GM23338 (cell line): ENCODE data around the gene DPH5. TPM values are rescaled to one million over a fixed set of nuclear protein-coding genes. Genes with fewer than 3 reads are reported as not detected.

Source experiments
- ATAC-seq: fragments of 200-7000 bp; cut with Tn5 transposase; 3 replicates; pipeline ENCODE4 v1.9.1; 2020
- DNase-seq: peaks from one replicate; pipeline ENCODE4 v3.0.0-alpha.2; 2015; ENCODE audit warnings: low spot score
- H2AFZ ChIP-seq: fragments of 200-600 bp; sonication (generic); 2 replicates; pipeline ENCODE4 v1.8.0; 2016; ENCODE audit warnings: antibody characterized with exemption, mild to moderate bottlenecking, moderate library complexity
- H3F3A ChIP-seq: fragments of 200-600 bp; sonication (generic); replicated peaks from 2 replicates; pipeline ENCODE4 v1.8.0; 2017; ENCODE audit warnings: antibody characterized with exemption, mixed run types, low read depth
- H3K27ac ChIP-seq: fragments of 200-600 bp; sonication (generic); 2 replicates; pipeline ENCODE4 v1.6.1; 2016; ENCODE audit warnings: low read depth
- H3K27me3 ChIP-seq: fragments of 200-600 bp; sonication (generic); 2 replicates; pipeline ENCODE4 v1.8.0; 2016; ENCODE audit warnings: mild to moderate bottlenecking, mixed run types, moderate library complexity; ENCODE audit not compliant: insufficient read depth
- H3K36me3 ChIP-seq: fragments of 200-600 bp; sonication (generic); 2 replicates; pipeline ENCODE4 v1.8.0; 2016; ENCODE audit warnings: mild to moderate bottlenecking; ENCODE audit not compliant: insufficient read depth
- H3K4me1 ChIP-seq: fragments of 200-600 bp; sonication (generic); 2 replicates; pipeline ENCODE4 v1.8.0; 2016; ENCODE audit warnings: mild to moderate bottlenecking, moderate library complexity; ENCODE audit not compliant: insufficient read depth
- H3K4me2 ChIP-seq: fragments of 200-600 bp; sonication (generic); 2 replicates; pipeline ENCODE4 v1.7.1; 2017; ENCODE audit warnings: mixed run types
- H3K4me3 ChIP-seq: fragments of 200-600 bp; sonication (generic); 2 replicates; pipeline ENCODE4 v1.6.1; 2016; ENCODE audit warnings: mixed run types
- H3K79me2 ChIP-seq: fragments of 200-600 bp; sonication (generic); replicated peaks from 2 replicates; pipeline ENCODE4 v1.8.0; 2017; ENCODE audit warnings: mild to moderate bottlenecking; ENCODE audit not compliant: insufficient read depth
- H3K9me2 ChIP-seq: fragments of 200-600 bp; sonication (generic); 2 replicates; pipeline ENCODE4 v1.8.0; 2017; ENCODE audit not compliant: insufficient read depth
- H4K20me1 ChIP-seq: fragments of 200-600 bp; sonication (generic); replicated peaks from 2 replicates; pipeline ENCODE4 v1.8.0; 2017; ENCODE audit warnings: mild to moderate bottlenecking; ENCODE audit not compliant: insufficient read depth
- H3K27ac Mint-ChIP-seq: 2 replicates; pipeline ENCODE4 v1.8.0; 2020; ENCODE audit warnings: inconsistent platforms, mild to moderate bottlenecking, moderate library complexity, mixed read lengths
- H3K27me3 Mint-ChIP-seq: 3 replicates; pipeline ENCODE4 v1.8.0; 2022; ENCODE audit warnings: low read depth, mild to moderate bottlenecking, moderate library complexity, mixed read lengths, inconsistent platforms; ENCODE audit not compliant: insufficient read depth, poor library complexity
- H3K36me3 Mint-ChIP-seq: 3 replicates; pipeline ENCODE4 v1.8.0; 2021; ENCODE audit warnings: low read depth, mild to moderate bottlenecking, inconsistent platforms, moderate library complexity, mixed read lengths
- H3K4me1 Mint-ChIP-seq: 3 replicates; pipeline ENCODE4 v1.8.0; 2020; ENCODE audit warnings: mild to moderate bottlenecking, inconsistent platforms, mixed read lengths
- H3K4me3 Mint-ChIP-seq: 3 replicates; pipeline ENCODE4 v1.8.0; 2021; ENCODE audit warnings: moderate library complexity, mild to moderate bottlenecking, inconsistent platforms, mixed read lengths
- H3K9me3 Mint-ChIP-seq: 3 replicates; pipeline ENCODE4 v1.8.0; 2020; ENCODE audit warnings: moderate library complexity, mild to moderate bottlenecking, inconsistent platforms, mixed read lengths
- CREB1 ChIP-seq: fragments of 250-450 bp; sonication (Bioruptor Pico); IDR thresholded peaks from 2 replicates; pipeline ENCODE4 v1.5.0; 2020; ENCODE audit warnings: low read depth, mild to moderate bottlenecking, moderate library complexity
- EZH2phosphoT487 ChIP-seq: fragments of 200-600 bp; sonication (generic); IDR thresholded peaks from one replicate; pipeline ENCODE4 v1.8.1; 2018; ENCODE audit warnings: antibody characterized with exemption; ENCODE audit not compliant: unreplicated experiment
- JUNB ChIP-seq: IDR thresholded peaks from one replicate; pipeline ENCODE4 v1.6.1; 2016; ENCODE audit warnings: antibody characterized with exemption; ENCODE audit not compliant: unreplicated experiment
- NANOG ChIP-seq: IDR thresholded peaks from 2 replicates; pipeline ENCODE4 v1.6.1; 2016; ENCODE audit warnings: antibody characterized with exemption, borderline replicate concordance
- ZNF114 ChIP-seq: fragments of 250-450 bp; sonication (Bioruptor Pico); IDR thresholded peaks from 2 replicates; pipeline ENCODE4 v1.5.0; 2020; ENCODE audit warnings: mild to moderate bottlenecking, moderate library complexity
- polyA plus RNA-seq: library from polyadenylated mRNA; unstranded; fragments of >200 nt; fragmentation: Nextera tagmentation; extraction: Ambion mirVana; gene quantifications from 2 replicates; pipeline ENCODE4 v1.2.1, GENCODE V29; 2016
- total RNA-seq: library from RNA; depleted of rRNA; stranded (reverse); fragments of >200 nt; shearing (Covaris generic); gene quantifications from 2 replicates; pipeline ENCODE4 v1.2.3, GENCODE V29; 2014
- TF ChIP-seq, protein P1 (sequence below): IDR thresholded peaks from 2 replicates; pipeline ENCODE4 v1.6.1; 2016; ENCODE audit warnings: antibody characterized with exemption
- TF ChIP-seq, protein P2 (sequence below): IDR thresholded peaks from one replicate; pipeline ENCODE4 v1.6.1; 2018; ENCODE audit warnings: antibody characterized with exemption; ENCODE audit not compliant: unreplicated experiment
- TF ChIP-seq, protein P3 (sequence below), 2 experiments: fragments of 200-600 bp in 1 of 2; sonication (generic) in 1 of 2; conservative IDR thresholded peaks; 2 replicates each; pipeline versions ENCODE4 v1.5.1 to v1.6.1; 2016 to 2017; ENCODE audit warnings: antibody characterized with exemption in 2 of 2, low read depth in 2 of 2, mild to moderate bottlenecking in 2 of 2, moderate library complexity in 1 of 2

The DPH5 gene
- total and polyA plus RNA-seq, 2 experiments from 2014 or later = 50.6 to 53.5 TPM

DNA sequence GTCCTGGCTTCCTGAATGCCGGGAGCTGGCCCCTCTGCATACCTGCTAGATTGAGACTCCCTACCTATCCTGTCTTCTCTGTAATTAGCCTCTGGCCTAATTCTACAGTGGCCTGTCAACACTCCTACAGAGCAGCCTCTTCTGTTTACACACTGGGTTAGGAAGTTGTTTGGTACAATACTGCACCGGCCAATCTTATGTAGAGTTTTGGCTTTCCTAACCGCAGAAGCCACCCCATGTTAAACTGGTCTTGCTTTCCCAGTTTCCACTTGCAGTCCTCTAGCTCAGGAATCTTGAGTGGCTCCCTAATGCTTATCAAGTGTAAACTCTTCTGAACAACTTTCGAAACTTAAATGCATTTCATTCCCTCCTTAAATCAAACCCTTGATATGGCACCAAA is 42.8 kb downstream of the DPH5 start:
- Mint-ChIP-seq H3K4me3 (no peak overlapping the region), H3K27me3 (peaks cover 2% of the 10 kb centered on the region), H3K9me3 (no peaks in the 10 kb centered on the region), H3K27ac (peak overlapping the region; percentile 50; the same call in 1 of the 2 replicates), H3K36me3 (0 out of 3 replicates have a peak, but pooled peaks cover 3% of the 10 kb centered on the region), H3K4me1 (peaks cover 10% of the 10 kb centered on the region; the same call in 2 of the 3 replicates)
- Histone ChIP-seq H3K27me3 (no peaks in the 10 kb centered on the region), H2AFZ (no peak overlapping the region), H3K9me2 (no peaks in the 10 kb centered on the region), H3F3A (no peaks in the 10 kb centered on the region), H3K4me3 (no peak overlapping the region), H3K79me2 (no peaks in the 10 kb centered on the region), H3K4me2 (no peak overlapping the region), H4K20me1 (peaks cover 4% of the 10 kb centered on the region; the same call in 1 of the 2 replicates), H3K36me3 (0 out of 2 replicates have a peak, but pooled peaks cover 3% of the 10 kb centered on the region), H3K27ac (peak overlapping the region; percentile 27; the same call in 1 of the 2 replicates), H3K4me1 (no peaks in the 10 kb centered on the region)
- ATAC-seq (peak; percentile 63), DNase-seq (no peak)
- no peak for TF ChIP-seq EZH2phosphoT487
- TF ChIP-seq, protein P1, sequence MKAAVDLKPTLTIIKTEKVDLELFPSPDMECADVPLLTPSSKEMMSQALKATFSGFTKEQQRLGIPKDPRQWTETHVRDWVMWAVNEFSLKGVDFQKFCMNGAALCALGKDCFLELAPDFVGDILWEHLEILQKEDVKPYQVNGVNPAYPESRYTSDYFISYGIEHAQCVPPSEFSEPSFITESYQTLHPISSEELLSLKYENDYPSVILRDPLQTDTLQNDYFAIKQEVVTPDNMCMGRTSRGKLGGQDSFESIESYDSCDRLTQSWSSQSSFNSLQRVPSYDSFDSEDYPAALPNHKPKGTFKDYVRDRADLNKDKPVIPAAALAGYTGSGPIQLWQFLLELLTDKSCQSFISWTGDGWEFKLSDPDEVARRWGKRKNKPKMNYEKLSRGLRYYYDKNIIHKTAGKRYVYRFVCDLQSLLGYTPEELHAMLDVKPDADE = no peak
- TF ChIP-seq JUNB = no peak
- no peak for TF ChIP-seq NANOG
- TF ChIP-seq, protein P2, sequence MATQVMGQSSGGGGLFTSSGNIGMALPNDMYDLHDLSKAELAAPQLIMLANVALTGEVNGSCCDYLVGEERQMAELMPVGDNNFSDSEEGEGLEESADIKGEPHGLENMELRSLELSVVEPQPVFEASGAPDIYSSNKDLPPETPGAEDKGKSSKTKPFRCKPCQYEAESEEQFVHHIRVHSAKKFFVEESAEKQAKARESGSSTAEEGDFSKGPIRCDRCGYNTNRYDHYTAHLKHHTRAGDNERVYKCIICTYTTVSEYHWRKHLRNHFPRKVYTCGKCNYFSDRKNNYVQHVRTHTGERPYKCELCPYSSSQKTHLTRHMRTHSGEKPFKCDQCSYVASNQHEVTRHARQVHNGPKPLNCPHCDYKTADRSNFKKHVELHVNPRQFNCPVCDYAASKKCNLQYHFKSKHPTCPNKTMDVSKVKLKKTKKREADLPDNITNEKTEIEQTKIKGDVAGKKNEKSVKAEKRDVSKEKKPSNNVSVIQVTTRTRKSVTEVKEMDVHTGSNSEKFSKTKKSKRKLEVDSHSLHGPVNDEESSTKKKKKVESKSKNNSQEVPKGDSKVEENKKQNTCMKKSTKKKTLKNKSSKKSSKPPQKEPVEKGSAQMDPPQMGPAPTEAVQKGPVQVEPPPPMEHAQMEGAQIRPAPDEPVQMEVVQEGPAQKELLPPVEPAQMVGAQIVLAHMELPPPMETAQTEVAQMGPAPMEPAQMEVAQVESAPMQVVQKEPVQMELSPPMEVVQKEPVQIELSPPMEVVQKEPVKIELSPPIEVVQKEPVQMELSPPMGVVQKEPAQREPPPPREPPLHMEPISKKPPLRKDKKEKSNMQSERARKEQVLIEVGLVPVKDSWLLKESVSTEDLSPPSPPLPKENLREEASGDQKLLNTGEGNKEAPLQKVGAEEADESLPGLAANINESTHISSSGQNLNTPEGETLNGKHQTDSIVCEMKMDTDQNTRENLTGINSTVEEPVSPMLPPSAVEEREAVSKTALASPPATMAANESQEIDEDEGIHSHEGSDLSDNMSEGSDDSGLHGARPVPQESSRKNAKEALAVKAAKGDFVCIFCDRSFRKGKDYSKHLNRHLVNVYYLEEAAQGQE = no peak

DNA sequence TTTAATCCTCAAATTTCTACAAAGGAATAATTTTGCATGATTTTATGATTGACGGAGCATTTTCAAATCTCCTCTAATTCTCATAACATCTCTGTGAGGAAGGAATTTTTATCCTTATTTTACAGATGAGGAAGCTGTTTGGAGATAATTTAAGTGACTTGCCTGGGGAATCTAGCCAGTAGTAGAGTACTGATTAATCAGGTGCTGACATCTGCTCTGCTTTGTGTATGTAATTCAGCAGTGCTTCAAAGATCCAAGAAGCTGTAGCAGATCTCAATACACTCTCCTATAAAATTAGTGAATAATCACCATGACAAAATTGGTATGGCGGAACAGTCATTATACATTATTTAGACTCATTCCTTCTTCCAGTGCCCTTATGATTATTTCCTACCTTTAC is 46.0 kb downstream of the DPH5 start:
- H3K27ac Mint-ChIP-seq = no peak overlapping the region
- no peaks in the 10 kb centered on the region for H3K9me2 ChIP-seq
- H3K27ac ChIP-seq = no peak overlapping the region
- H3K4me1 ChIP-seq = no peaks in the 10 kb centered on the region; the same call in 1 of the 2 replicates
- peaks cover 10% of the 10 kb centered on the region; the same call in 2 of the 3 replicates for H3K4me1 Mint-ChIP-seq
- 0 out of 2 replicates have a peak, but pooled peaks cover 3% of the 10 kb centered on the region for H3K36me3 ChIP-seq
- H3K27me3 ChIP-seq = no peaks in the 10 kb centered on the region
- H3K4me3 ChIP-seq = no peak overlapping the region
- no peak for ATAC-seq
- H3F3A ChIP-seq = no peaks in the 10 kb centered on the region
- DNase-seq = no peak
- no peak overlapping the region for H2AFZ ChIP-seq
- H3K79me2 ChIP-seq = no peaks in the 10 kb centered on the region
- 0 out of 2 replicates have a peak, but pooled peaks cover under 1% of the 10 kb centered on the region for H4K20me1 ChIP-seq
- no peak overlapping the region for H3K4me2 ChIP-seq
- H3K4me3 Mint-ChIP-seq = no peak overlapping the region
- no peaks in the 10 kb centered on the region for H3K9me3 Mint-ChIP-seq
- H3K36me3 Mint-ChIP-seq = peaks cover 20% of the 10 kb centered on the region
- no peaks in the 10 kb centered on the region for H3K27me3 Mint-ChIP-seq
- TF ChIP-seq JUNB = no peak
- TF ChIP-seq, protein P3, sequence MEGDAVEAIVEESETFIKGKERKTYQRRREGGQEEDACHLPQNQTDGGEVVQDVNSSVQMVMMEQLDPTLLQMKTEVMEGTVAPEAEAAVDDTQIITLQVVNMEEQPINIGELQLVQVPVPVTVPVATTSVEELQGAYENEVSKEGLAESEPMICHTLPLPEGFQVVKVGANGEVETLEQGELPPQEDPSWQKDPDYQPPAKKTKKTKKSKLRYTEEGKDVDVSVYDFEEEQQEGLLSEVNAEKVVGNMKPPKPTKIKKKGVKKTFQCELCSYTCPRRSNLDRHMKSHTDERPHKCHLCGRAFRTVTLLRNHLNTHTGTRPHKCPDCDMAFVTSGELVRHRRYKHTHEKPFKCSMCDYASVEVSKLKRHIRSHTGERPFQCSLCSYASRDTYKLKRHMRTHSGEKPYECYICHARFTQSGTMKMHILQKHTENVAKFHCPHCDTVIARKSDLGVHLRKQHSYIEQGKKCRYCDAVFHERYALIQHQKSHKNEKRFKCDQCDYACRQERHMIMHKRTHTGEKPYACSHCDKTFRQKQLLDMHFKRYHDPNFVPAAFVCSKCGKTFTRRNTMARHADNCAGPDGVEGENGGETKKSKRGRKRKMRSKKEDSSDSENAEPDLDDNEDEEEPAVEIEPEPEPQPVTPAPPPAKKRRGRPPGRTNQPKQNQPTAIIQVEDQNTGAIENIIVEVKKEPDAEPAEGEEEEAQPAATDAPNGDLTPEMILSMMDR (conservative IDR thresholded peaks at IDR 0.05; ENCODE audit: low read depth in 2 of 2) = no peak
- no peak for TF ChIP-seq CREB1 (CRISPR knock-in tag)
- no peak for TF ChIP-seq NANOG
- no peak for TF ChIP-seq ZNF114 (CRISPR knock-in tag)
- TF ChIP-seq EZH2phosphoT487 = no peak
